GM18858 (cell line): ENCODE results near the gene FKBP5.
"Not testable (repeated sequence)": the region's sequence is repeated elsewhere in the genome, so short reads cannot be mapped to it uniquely, and the experiment has no call there.

ENCODE experiments used
- ATAC-seq: cut with Tn5 transposase; IDR thresholded peaks from one replicate; pipeline ENCODE4 v1.9.1; 2021; ENCODE audit not compliant: unreplicated experiment

Gene FKBP5

GRCh38 chr6:35688605-35689322, at the start of gene FKBP5:
FKBP5 (minus strand) TSS chr6:35688915; CDS start chr6:35642824, 46,091 bp downstream.
- peak; percentile 56 for ATAC-seq

- no peak for ATAC-seq
Measured at GRCh38 chr6:35737413-35738211, 48.9 kb upstream of the FKBP5 start.

- ATAC-seq = no peak
Measured at GRCh38 chr6:35736982-35737412, 48.3 kb upstream of the FKBP5 start, which contains the start of gene ARMC12. ARMC12 (plus strand) TSS chr6:35737032; CDS start chr6:35737109, 77 bp downstream.

GRCh38 chr6:35736253-35736894, 47.7 kb upstream of the FKBP5 start:
- no peak for ATAC-seq

- no peak for ATAC-seq
Measured at GRCh38 chr6:35735452-35735851, 46.7 kb upstream of the FKBP5 start.

- ATAC-seq = not testable (repeated sequence)
Measured at GRCh38 chr6:35734319-35734718, 45.6 kb upstream of the FKBP5 start.

- ATAC-seq = no peak
Measured at GRCh38 chr6:35733633-35734032, 44.9 kb upstream of the FKBP5 start.

GRCh38 chr6:35731736-35732532, 43.2 kb upstream of the FKBP5 start:
- no peak for ATAC-seq

GRCh38 chr6:35731414-35731735, 42.7 kb upstream of the FKBP5 start:
- no peak for ATAC-seq

GRCh38 chr6:35730745-35731413, 42.2 kb upstream of the FKBP5 start:
- no peak for ATAC-seq

GRCh38 chr6:35729722-35730121, 41.0 kb upstream of the FKBP5 start:
- ATAC-seq = no peak

GRCh38 chr6:35728683-35729678, 40.3 kb upstream of the FKBP5 start:
- no peak for ATAC-seq

GRCh38 chr6:35727935-35728682, 39.4 kb upstream of the FKBP5 start:
- no peak for ATAC-seq

- no peak for ATAC-seq
Measured at GRCh38 chr6:35727231-35727934, 38.7 kb upstream of the FKBP5 start.

GRCh38 chr6:35725721-35726438, 37.2 kb upstream of the FKBP5 start:
- ATAC-seq = no peak

- ATAC-seq = no peak
Measured at GRCh38 chr6:35725081-35725708, 36.5 kb upstream of the FKBP5 start.

GRCh38 chr6:35724471-35724870, 35.8 kb upstream of the FKBP5 start:
- ATAC-seq = no peak
